WTC11 (cell line): ENCODE data around the gene ZNF705A. TPM values are rescaled to one million over a fixed set of nuclear protein-coding genes. Genes with fewer than 3 reads are reported as not detected.

Experiments
- ATAC-seq: fragments of 200-7000 bp; cut with Tn5 transposase; 2 replicates; pipeline ENCODE4 v1.10.0; 2021; ENCODE audit warnings: mild to moderate bottlenecking, moderate library complexity
- CTCF ChIA-PET: fragments of 300-600 bp; sonication (Branson Sonifier 250); formaldehyde crosslinking; loops from one replicate; lab custom pipeline; 2021; ENCODE audit warnings: antibody characterized with exemption; lab: Charles Lee
- POLR2A ChIA-PET: fragments of 350-600 bp; sonication (Branson Sonifier 250); formaldehyde crosslinking; loops from one replicate; lab custom pipeline; 2021; ENCODE audit warnings: antibody characterized with exemption; lab: Charles Lee
- DNase-seq: peaks from one replicate; pipeline ENCODE4 v3.0.0; 2021; ENCODE audit warnings: low spot score
- H3K27ac Mint-ChIP-seq: 2 replicates; pipeline ENCODE4 v1.8.0; 2021; ENCODE audit warnings: mixed read lengths
- H3K27me3 Mint-ChIP-seq: 2 replicates; pipeline ENCODE4 v1.8.0; 2021; ENCODE audit warnings: low read depth, mild to moderate bottlenecking, moderate library complexity, mixed read lengths
- H3K36me3 Mint-ChIP-seq: 2 replicates; pipeline ENCODE4 v1.8.0; 2021; ENCODE audit warnings: mixed read lengths
- H3K4me1 Mint-ChIP-seq: 2 replicates; pipeline ENCODE4 v1.8.0; 2022; ENCODE audit warnings: mixed read lengths
- H3K4me3 Mint-ChIP-seq: 2 replicates; pipeline ENCODE4 v1.8.0; 2021; ENCODE audit warnings: mild to moderate bottlenecking, moderate library complexity, mixed read lengths
- H3K9me3 Mint-ChIP-seq: 2 replicates; pipeline ENCODE4 v1.8.0; 2021; ENCODE audit warnings: mixed read lengths
- CREM ChIP-seq: sonication (generic); formaldehyde crosslinking; IDR thresholded peaks from 2 replicates; pipeline ENCODE4 v1.8.1; 2022; ENCODE audit warnings: mild to moderate bottlenecking, missing genetic modification reagents, moderate library complexity
- ESRRA ChIP-seq: sonication (generic); formaldehyde crosslinking; IDR thresholded peaks from 2 replicates; pipeline ENCODE4 v1.8.1; 2022; ENCODE audit warnings: mild to moderate bottlenecking, missing genetic modification reagents, borderline replicate concordance
- FOXP1 ChIP-seq: sonication (generic); formaldehyde crosslinking; IDR thresholded peaks from 2 replicates; pipeline ENCODE4 v1.8.0; 2022; ENCODE audit warnings: missing genetic modification reagents, mild to moderate bottlenecking, moderate library complexity, borderline replicate concordance
- GRHL2 ChIP-seq: fragments of 250-450 bp; sonication (Bioruptor Pico); IDR thresholded peaks from 2 replicates; pipeline ENCODE4 v1.8.0; 2022; ENCODE audit warnings: mild to moderate bottlenecking, moderate library complexity; ENCODE audit not compliant: insufficient replicate concordance, severe bottlenecking
- IRF2 ChIP-seq: sonication (generic); formaldehyde crosslinking; IDR thresholded peaks from 2 replicates; pipeline ENCODE4 v1.8.0; 2022; ENCODE audit warnings: low read depth, missing genetic modification reagents, borderline replicate concordance
- NFE2L1 ChIP-seq: sonication (generic); formaldehyde crosslinking; IDR thresholded peaks from 2 replicates; pipeline ENCODE4 v1.8.1; 2023; ENCODE audit warnings: missing genetic modification reagents
- RELA ChIP-seq: sonication (generic); formaldehyde crosslinking; IDR thresholded peaks from 2 replicates; pipeline ENCODE4 v1.8.1; 2022; ENCODE audit warnings: missing genetic modification reagents, mild to moderate bottlenecking, borderline replicate concordance
- SOX15 ChIP-seq: fragments of 250-450 bp; sonication (Bioruptor Pico); IDR thresholded peaks from 2 replicates; pipeline ENCODE4 v1.9.0; 2021; ENCODE audit warnings: mild to moderate bottlenecking
- TCF7 ChIP-seq: sonication (generic); formaldehyde crosslinking; IDR thresholded peaks from 2 replicates; pipeline ENCODE4 v1.8.0; 2022; ENCODE audit warnings: mild to moderate bottlenecking, low read depth, missing genetic modification reagents, moderate library complexity
- ZNF263 ChIP-seq: sonication (generic); formaldehyde crosslinking; IDR thresholded peaks from 2 replicates; pipeline ENCODE4 v1.8.1; 2022; ENCODE audit warnings: low read depth, mild to moderate bottlenecking, moderate library complexity, missing genetic modification reagents
- ZNF416 ChIP-seq: fragments of 250-450 bp; sonication (Bioruptor Pico); IDR thresholded peaks from 2 replicates; pipeline ENCODE4 v1.9.0; 2021; ENCODE audit warnings: mild to moderate bottlenecking, inconsistent platforms
- ZNF671 ChIP-seq: fragments of 250-450 bp; sonication (Bioruptor Pico); IDR thresholded peaks from 2 replicates; pipeline ENCODE4 v1.8.0; 2021; ENCODE audit warnings: mild to moderate bottlenecking
- total RNA-seq: library from RNA; stranded (reverse); gene quantifications from 3 replicates; pipeline ENCODE4 v1.2.3, GENCODE V29; 2021
- TF ChIP-seq, protein P1 (sequence below): sonication (generic); formaldehyde crosslinking; IDR thresholded peaks from 2 replicates; pipeline ENCODE4 v1.8.1; 2022; ENCODE audit warnings: low read depth, mild to moderate bottlenecking, moderate library complexity, missing genetic modification reagents, borderline replicate concordance
- TF ChIP-seq, protein P2 (sequence below): sonication (generic); formaldehyde crosslinking; IDR thresholded peaks from 2 replicates; pipeline ENCODE4 v1.8.0; 2023; ENCODE audit warnings: mild to moderate bottlenecking, missing genetic modification reagents
- TF ChIP-seq, protein P3 (sequence below): sonication (generic); formaldehyde crosslinking; IDR thresholded peaks from 2 replicates; pipeline ENCODE4 v1.8.0; 2022; ENCODE audit warnings: mild to moderate bottlenecking, missing genetic modification reagents
- TF ChIP-seq, protein P4 (sequence below): fragments of 250-450 bp; sonication (Bioruptor Pico); IDR thresholded peaks from 2 replicates; pipeline ENCODE4 v1.9.0; 2021; ENCODE audit warnings: moderate library complexity, mild to moderate bottlenecking, inconsistent platforms, borderline replicate concordance
- TF ChIP-seq, protein P5 (sequence below): sonication (generic); formaldehyde crosslinking; IDR thresholded peaks from 2 replicates; pipeline ENCODE4 v1.8.0; 2022; ENCODE audit warnings: mild to moderate bottlenecking, missing genetic modification reagents

Gene ZNF705A
- total RNA-seq, 1 experiment from 2014 or later: not detected

DNA sequence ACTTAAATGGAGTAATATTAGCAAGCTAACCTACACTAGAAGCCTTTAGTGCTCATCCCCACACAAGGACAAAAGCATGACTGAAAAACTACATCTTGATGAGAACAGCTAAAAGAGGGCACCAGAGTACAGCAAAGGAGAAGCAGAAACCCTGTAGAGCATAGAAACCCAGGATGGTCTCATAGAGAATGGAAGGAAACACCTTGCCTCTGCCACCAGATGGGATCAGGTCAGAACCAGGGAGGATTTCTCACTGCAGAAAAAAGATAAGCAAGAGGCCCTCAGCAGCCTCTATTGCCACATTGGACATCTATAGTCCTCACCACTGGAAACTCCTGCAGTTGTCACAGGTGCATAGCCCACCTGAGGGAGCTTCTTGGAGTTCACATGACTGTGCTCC lies 13.6 kb upstream of the ZNF705A start:
- H3K9me3 Mint-ChIP-seq: peaks cover 40% of the 10 kb centered on the region
- H3K4me1 Mint-ChIP-seq: peaks cover 19% of the 10 kb centered on the region
- peaks cover 25% of the 10 kb centered on the region for H3K36me3 Mint-ChIP-seq
- H3K27ac Mint-ChIP-seq: no peak overlapping the region
- no peaks in the 10 kb centered on the region; the same call in 1 of the 2 replicates for H3K27me3 Mint-ChIP-seq
- no peak for ATAC-seq
- DNase-seq: no peak
- ChIA-PET CTCF (no interaction called here), POLR2A (no interaction called here)
- no peak for TF ChIP-seq ZNF671 (CRISPR knock-in tag)
- TF ChIP-seq GRHL2: no peak
- no peak for TF ChIP-seq ESRRA (CRISPR knock-in tag)
- TF ChIP-seq NFE2L1 (CRISPR knock-in tag): no peak
- no peak for TF ChIP-seq TCF7
- TF ChIP-seq, protein P1, sequence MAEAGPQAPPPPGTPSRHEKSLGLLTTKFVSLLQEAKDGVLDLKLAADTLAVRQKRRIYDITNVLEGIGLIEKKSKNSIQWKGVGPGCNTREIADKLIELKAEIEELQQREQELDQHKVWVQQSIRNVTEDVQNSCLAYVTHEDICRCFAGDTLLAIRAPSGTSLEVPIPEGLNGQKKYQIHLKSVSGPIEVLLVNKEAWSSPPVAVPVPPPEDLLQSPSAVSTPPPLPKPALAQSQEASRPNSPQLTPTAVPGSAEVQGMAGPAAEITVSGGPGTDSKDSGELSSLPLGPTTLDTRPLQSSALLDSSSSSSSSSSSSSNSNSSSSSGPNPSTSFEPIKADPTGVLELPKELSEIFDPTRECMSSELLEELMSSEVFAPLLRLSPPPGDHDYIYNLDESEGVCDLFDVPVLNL (CRISPR knock-in tag): no peak
- TF ChIP-seq, protein P2, sequence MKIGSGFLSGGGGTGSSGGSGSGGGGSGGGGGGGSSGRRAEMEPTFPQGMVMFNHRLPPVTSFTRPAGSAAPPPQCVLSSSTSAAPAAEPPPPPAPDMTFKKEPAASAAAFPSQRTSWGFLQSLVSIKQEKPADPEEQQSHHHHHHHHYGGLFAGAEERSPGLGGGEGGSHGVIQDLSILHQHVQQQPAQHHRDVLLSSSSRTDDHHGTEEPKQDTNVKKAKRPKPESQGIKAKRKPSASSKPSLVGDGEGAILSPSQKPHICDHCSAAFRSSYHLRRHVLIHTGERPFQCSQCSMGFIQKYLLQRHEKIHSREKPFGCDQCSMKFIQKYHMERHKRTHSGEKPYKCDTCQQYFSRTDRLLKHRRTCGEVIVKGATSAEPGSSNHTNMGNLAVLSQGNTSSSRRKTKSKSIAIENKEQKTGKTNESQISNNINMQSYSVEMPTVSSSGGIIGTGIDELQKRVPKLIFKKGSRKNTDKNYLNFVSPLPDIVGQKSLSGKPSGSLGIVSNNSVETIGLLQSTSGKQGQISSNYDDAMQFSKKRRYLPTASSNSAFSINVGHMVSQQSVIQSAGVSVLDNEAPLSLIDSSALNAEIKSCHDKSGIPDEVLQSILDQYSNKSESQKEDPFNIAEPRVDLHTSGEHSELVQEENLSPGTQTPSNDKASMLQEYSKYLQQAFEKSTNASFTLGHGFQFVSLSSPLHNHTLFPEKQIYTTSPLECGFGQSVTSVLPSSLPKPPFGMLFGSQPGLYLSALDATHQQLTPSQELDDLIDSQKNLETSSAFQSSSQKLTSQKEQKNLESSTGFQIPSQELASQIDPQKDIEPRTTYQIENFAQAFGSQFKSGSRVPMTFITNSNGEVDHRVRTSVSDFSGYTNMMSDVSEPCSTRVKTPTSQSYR (CRISPR knock-in tag): no peak
- no peak for TF ChIP-seq ZNF416 (CRISPR knock-in tag)
- TF ChIP-seq, protein P3, sequence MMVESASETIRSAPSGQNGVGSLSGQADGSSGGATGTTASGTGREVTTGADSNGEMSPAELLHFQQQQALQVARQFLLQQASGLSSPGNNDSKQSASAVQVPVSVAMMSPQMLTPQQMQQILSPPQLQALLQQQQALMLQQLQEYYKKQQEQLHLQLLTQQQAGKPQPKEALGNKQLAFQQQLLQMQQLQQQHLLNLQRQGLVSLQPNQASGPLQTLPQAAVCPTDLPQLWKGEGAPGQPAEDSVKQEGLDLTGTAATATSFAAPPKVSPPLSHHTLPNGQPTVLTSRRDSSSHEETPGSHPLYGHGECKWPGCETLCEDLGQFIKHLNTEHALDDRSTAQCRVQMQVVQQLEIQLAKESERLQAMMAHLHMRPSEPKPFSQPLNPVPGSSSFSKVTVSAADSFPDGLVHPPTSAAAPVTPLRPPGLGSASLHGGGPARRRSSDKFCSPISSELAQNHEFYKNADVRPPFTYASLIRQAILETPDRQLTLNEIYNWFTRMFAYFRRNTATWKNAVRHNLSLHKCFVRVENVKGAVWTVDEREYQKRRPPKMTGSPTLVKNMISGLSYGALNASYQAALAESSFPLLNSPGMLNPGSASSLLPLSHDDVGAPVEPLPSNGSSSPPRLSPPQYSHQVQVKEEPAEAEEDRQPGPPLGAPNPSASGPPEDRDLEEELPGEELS (CRISPR knock-in tag): no peak
- no peak for TF ChIP-seq IRF2 (CRISPR knock-in tag)
- TF ChIP-seq, protein P4, sequence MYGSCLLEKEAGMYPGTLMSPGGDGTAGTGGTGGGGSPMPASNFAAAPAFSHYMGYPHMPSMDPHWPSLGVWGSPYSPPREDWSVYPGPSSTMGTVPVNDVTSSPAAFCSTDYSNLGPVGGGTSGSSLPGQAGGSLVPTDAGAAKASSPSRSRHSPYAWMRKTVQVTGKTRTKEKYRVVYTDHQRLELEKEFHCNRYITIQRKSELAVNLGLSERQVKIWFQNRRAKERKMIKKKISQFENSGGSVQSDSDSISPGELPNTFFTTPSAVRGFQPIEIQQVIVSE: no peak
- TF ChIP-seq, protein P5, sequence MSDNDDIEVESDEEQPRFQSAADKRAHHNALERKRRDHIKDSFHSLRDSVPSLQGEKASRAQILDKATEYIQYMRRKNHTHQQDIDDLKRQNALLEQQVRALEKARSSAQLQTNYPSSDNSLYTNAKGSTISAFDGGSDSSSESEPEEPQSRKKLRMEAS (CRISPR knock-in tag): no peak
- no peak overlapping the region for H3K4me3 Mint-ChIP-seq

DNA sequence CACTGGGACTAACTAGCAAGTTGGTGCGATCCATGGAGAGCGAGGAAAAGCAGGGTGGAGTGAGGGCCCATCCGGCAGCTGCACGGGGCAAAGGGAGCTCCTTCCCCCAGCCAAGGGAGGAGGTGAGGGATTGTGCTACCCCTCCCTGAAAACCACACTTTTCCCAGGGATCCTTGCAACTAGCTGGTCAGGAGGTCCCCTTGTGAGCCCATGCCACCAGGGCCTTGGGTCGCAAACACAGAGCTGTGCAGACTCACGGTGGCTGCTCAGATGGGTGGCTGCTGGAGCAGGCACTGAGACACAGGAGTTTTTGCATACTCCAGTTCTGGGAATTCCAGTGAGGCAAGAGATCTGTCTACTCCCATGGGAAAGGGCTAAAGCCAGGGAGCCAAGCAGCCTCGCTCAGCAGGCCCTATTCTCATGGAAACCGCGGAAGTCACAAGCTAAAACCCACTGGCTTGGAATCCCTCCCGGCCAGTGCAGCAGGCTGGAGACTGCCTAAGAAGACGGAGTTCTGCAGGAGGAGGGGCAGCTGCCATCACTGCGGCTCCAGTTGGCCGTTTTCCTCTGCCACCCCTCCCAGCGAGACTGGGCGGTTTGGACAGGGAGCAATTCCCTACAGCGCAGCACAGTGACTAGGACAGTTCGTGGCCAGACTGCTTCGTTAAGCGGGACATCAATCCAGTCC lies 10.9 kb upstream of the ZNF705A start:
- peak overlapping the region; percentile 72 for H3K27ac Mint-ChIP-seq
- DNase-seq (peak; percentile 67), ATAC-seq (peak; percentile 97)
- no peak overlapping the region for H3K4me3 Mint-ChIP-seq
- TF ChIP-seq RELA (CRISPR knock-in tag) (no peak), CREM (CRISPR knock-in tag) (peak; percentile 66; the same call in 1 of the 2 replicates)
- CTCF ChIA-PET: interaction anchor here (1.3 kb wide), 2 partner anchors 9 to 12 kb away, joined by 3 to 4 read pairs; no protein-coding TSS in a partner anchor
- POLR2A ChIA-PET: interaction anchor here (0.5 kb wide), 1 partner anchor 211 kb away, joined by 3 read pairs; no protein-coding TSS in a partner anchor
- H3K4me1 Mint-ChIP-seq: peaks cover 19% of the 10 kb centered on the region
- H3K36me3 Mint-ChIP-seq: peaks cover 18% of the 10 kb centered on the region
- peaks cover 26% of the 10 kb centered on the region for H3K9me3 Mint-ChIP-seq
- H3K27me3 Mint-ChIP-seq: peaks cover 6% of the 10 kb centered on the region; the same call in 1 of the 2 replicates

DNA sequence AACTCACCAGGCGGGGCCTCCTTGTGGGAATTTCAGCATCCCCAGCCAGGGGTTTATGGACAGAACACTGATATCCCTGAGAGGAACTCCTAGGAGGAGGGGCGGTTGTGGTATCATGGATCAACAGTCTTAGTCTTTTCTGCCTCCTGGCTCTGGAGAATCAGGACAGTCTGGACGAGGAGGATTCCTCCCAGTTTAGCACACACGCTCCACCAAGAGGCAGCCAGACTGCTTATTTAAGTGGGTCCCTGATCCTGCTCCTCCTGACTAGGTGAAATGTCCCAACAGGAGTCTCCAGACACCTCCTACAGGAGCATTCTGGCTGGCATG lies 10.4 kb upstream of the ZNF705A start:
- CTCF ChIA-PET: interaction anchor here (1.3 kb wide), 2 partner anchors 9 to 12 kb away, joined by 3 to 4 read pairs; no protein-coding TSS in a partner anchor
- H3K27me3 Mint-ChIP-seq: peaks cover 6% of the 10 kb centered on the region; the same call in 1 of the 2 replicates
- H3K9me3 Mint-ChIP-seq: peaks cover 21% of the 10 kb centered on the region
- H3K4me1 Mint-ChIP-seq: peaks cover 19% of the 10 kb centered on the region
- ATAC-seq (no peak), DNase-seq (no peak)
- H3K27ac Mint-ChIP-seq: no peak overlapping the region
- peaks cover 13% of the 10 kb centered on the region for H3K36me3 Mint-ChIP-seq
- no peak for TF ChIP-seq SOX15 (CRISPR knock-in tag)
- no peak for TF ChIP-seq ZNF263
- TF ChIP-seq FOXP1 (CRISPR knock-in tag): no peak
- TF ChIP-seq GRHL2: no peak
- TF ChIP-seq CREM (CRISPR knock-in tag): 0 out of 2 replicates have a peak, but pooled peaks have one; percentile 15
- POLR2A ChIA-PET: no interaction called here
- no peak overlapping the region for H3K4me3 Mint-ChIP-seq
